K562 (cell line): ENCODE measurements around the gene MLN.

Source experiments
- BHLHE40 ChIP-seq: IDR thresholded peaks from 2 replicates; pipeline ENCODE4 v1.6.1; 2011; ENCODE audit warnings: low read length, improper control_type of control experiment
- CTCF ChIP-seq, 3 experiments: IDR thresholded peaks in 2 of 3; conservative IDR thresholded peaks in 1 of 3; 2 replicates each; pipeline ENCODE4 v1.5.1; 2011 to 2012; ENCODE audit warnings: low read length in 3 of 3, mild to moderate bottlenecking in 3 of 3, control low read depth in 2 of 3, improper control_type of control experiment in 1 of 3, inconsistent platforms in 1 of 3, low read depth in 1 of 3, mixed read lengths in 1 of 3, moderate library complexity in 1 of 3; ENCODE audit not compliant: insufficient read depth in 2 of 3
- NCOA2 ChIP-seq, 2 experiments: fragments of 450-650 bp; IDR thresholded peaks; 2 replicates each; pipeline ENCODE4 v1.6.1; 2018; ENCODE audit warnings: mild to moderate bottlenecking in 2 of 2, moderate library complexity in 1 of 2; ENCODE audit not compliant: partially characterized antibody in 2 of 2
- SMARCA4 ChIP-seq: fragments of 450-650 bp; IDR thresholded peaks from 2 replicates; pipeline ENCODE4 v1.6.1; 2016
- TF ChIP-seq, protein P1 (sequence below), 2 experiments: fragments of 450-650 bp in 1 of 2; IDR thresholded peaks; 2 replicates each; pipeline ENCODE4 v1.6.1; 2011 to 2017; ENCODE audit warnings: low read depth in 2 of 2, antibody characterized with exemption in 1 of 2, borderline replicate concordance in 1 of 2, low read length in 1 of 2, mild to moderate bottlenecking in 1 of 2, mixed read lengths in 1 of 2; ENCODE audit not compliant: control insufficient read depth in 1 of 2
- TF ChIP-seq, protein P2 (sequence below): fragments of 450-650 bp; IDR thresholded peaks from 2 replicates; pipeline ENCODE4 v1.6.1; 2016; ENCODE audit warnings: antibody characterized with exemption

- TF ChIP-seq, protein P1, sequence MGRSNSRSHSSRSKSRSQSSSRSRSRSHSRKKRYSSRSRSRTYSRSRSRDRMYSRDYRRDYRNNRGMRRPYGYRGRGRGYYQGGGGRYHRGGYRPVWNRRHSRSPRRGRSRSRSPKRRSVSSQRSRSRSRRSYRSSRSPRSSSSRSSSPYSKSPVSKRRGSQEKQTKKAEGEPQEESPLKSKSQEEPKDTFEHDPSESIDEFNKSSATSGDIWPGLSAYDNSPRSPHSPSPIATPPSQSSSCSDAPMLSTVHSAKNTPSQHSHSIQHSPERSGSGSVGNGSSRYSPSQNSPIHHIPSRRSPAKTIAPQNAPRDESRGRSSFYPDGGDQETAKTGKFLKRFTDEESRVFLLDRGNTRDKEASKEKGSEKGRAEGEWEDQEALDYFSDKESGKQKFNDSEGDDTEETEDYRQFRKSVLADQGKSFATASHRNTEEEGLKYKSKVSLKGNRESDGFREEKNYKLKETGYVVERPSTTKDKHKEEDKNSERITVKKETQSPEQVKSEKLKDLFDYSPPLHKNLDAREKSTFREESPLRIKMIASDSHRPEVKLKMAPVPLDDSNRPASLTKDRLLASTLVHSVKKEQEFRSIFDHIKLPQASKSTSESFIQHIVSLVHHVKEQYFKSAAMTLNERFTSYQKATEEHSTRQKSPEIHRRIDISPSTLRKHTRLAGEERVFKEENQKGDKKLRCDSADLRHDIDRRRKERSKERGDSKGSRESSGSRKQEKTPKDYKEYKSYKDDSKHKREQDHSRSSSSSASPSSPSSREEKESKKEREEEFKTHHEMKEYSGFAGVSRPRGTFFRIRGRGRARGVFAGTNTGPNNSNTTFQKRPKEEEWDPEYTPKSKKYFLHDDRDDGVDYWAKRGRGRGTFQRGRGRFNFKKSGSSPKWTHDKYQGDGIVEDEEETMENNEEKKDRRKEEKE (IDR thresholded peaks at IDR 0.05; ENCODE audit: borderline replicate concordance in 1 of 2, control insufficient read depth in 1 of 2, low read depth in 2 of 2, low read length in 1 of 2) = no peak
- peak in 1 of 3 experiments; percentile 21; a peak in 1 of 6 replicates for TF ChIP-seq CTCF (IDR thresholded peaks at IDR 0.05 in 2 of 3, conservative IDR thresholded peaks at IDR 0.05 in 1 of 3; ENCODE audit: insufficient read depth in 2 of 3, low read depth in 1 of 3, low read length in 3 of 3)
- no peak for TF ChIP-seq BHLHE40
- TF ChIP-seq, protein P2, sequence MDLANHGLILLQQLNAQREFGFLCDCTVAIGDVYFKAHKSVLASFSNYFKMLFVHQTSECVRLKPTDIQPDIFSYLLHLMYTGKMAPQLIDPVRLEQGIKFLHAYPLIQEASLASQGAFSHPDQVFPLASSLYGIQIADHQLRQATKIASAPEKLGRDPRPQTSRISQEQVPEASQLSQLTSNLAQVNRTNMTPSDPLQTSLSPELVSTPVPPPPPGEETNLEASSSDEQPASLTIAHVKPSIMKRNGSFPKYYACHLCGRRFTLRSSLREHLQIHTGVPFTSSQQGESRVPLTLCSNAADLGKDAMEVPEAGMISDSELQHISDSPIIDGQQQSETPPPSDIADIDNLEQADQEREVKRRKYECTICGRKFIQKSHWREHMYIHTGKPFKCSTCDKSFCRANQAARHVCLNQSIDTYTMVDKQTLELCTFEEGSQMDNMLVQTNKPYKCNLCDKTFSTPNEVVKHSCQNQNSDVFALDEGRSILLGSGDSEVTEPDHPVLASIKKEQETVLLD = no peak
- TF ChIP-seq SMARCA4 = peak; percentile 51; the same call in 1 of the 2 replicates
- no peak for TF ChIP-seq NCOA2 (IDR thresholded peaks at IDR 0.05; ENCODE audit: partially characterized antibody in 2 of 2)
Observed at GRCh38 chr6:33787954-33788693, 15.7 kb downstream of the MLN start.
